Activated CD4-positive, alpha-beta T cell treated with anti-CD3 and anti-CD28 coated beads, Interleukin-2, amount 10 ng/mL, durations not matched to agents 7 days and 5 days (primary cell): ENCODE results near the gene KIF21B. TPM values are rescaled to one million over a fixed set of nuclear protein-coding genes. Genes with fewer than 3 reads are reported as not detected.

Experiments used
- CTCF ChIA-PET: fragments of 350-600 bp; sonication (Branson Sonifier 250); formaldehyde crosslinking; loops from one replicate; lab custom pipeline; 2021; ENCODE audit warnings: antibody characterized with exemption; lab: Charles Lee
- POLR2A ChIA-PET: fragments of 350-600 bp; sonication (Branson Sonifier 250); formaldehyde crosslinking; loops from one replicate; lab custom pipeline; 2021; ENCODE audit warnings: antibody characterized with exemption; lab: Charles Lee
- DNase-seq: peaks from one replicate; pipeline ENCODE4 v3.0.0-alpha.2; 2020
- H3K27ac Mint-ChIP-seq: one replicate; pipeline ENCODE4 v1.8.0; 2021; ENCODE audit warnings: mild to moderate bottlenecking, moderate library complexity, mixed read lengths
- H3K27me3 Mint-ChIP-seq: one replicate; pipeline ENCODE4 v1.8.0; 2021; ENCODE audit warnings: mixed read lengths
- H3K36me3 Mint-ChIP-seq: one replicate; pipeline ENCODE4 v1.8.0; 2021; ENCODE audit warnings: low read depth, mixed read lengths
- H3K4me1 Mint-ChIP-seq: one replicate; pipeline ENCODE4 v1.8.0; 2021; ENCODE audit warnings: mixed read lengths
- H3K4me3 Mint-ChIP-seq: one replicate; pipeline ENCODE4 v1.8.0; 2021; ENCODE audit warnings: mild to moderate bottlenecking, moderate library complexity, mixed read lengths
- H3K9me3 Mint-ChIP-seq: one replicate; pipeline ENCODE4 v1.8.0; 2021; ENCODE audit warnings: mixed read lengths
- total RNA-seq, 2 experiments: library from RNA; stranded (reverse); gene quantifications; one replicate each; pipeline ENCODE4 v1.2.3, GENCODE V29; 2021

Gene KIF21B
- total RNA-seq, 2 experiments from 2014 or later, result 104 to 107 TPM

- DNase-seq, result no peak
- CTCF ChIA-PET, result no interaction called here
- Mint-ChIP-seq H3K27ac (no peak overlapping the region), H3K36me3 (no peaks in the 10 kb centered on the region), H3K27me3 (peaks cover 4% of the 10 kb centered on the region), H3K4me1 (peaks cover 16% of the 10 kb centered on the region), H3K9me3 (no peaks in the 10 kb centered on the region), H3K4me3 (no peak overlapping the region)
- POLR2A ChIA-PET, result no interaction called here
Measured at GRCh38 chr1:201060586-201060985, 37.1 kb upstream of the KIF21B start.

GRCh38 chr1:201059871-201060555 lies 36.5 kb upstream of the KIF21B start:
- Mint-ChIP-seq H3K4me1 (peaks cover 16% of the 10 kb centered on the region), H3K4me3 (no peak overlapping the region), H3K9me3 (no peaks in the 10 kb centered on the region), H3K27me3 (peaks cover 4% of the 10 kb centered on the region), H3K27ac (no peak overlapping the region), H3K36me3 (no peaks in the 10 kb centered on the region)
- ChIA-PET CTCF (no interaction called here), POLR2A (no interaction called here)
- no peak for DNase-seq

GRCh38 chr1:201059401-201059800 lies 35.9 kb upstream of the KIF21B start:
- no peak for DNase-seq
- Mint-ChIP-seq H3K4me1 (peaks cover 16% of the 10 kb centered on the region), H3K4me3 (no peak overlapping the region), H3K9me3 (no peaks in the 10 kb centered on the region), H3K36me3 (no peaks in the 10 kb centered on the region), H3K27ac (no peak overlapping the region), H3K27me3 (peaks cover under 1% of the 10 kb centered on the region)
- ChIA-PET CTCF (interaction anchor here (1.4 kb wide), 1 partner anchor 30 kb away, joined by 3 read pairs; no protein-coding TSS in a partner anchor), POLR2A (no interaction called here)

- no peak overlapping the region for H3K27ac Mint-ChIP-seq
- no peak for DNase-seq
- no peaks in the 10 kb centered on the region for H3K9me3 Mint-ChIP-seq
- no peaks in the 10 kb centered on the region for H3K27me3 Mint-ChIP-seq
- ChIA-PET POLR2A (no interaction called here), CTCF (interaction anchor here (0.7 to 1.8 kb wide), 6 partner anchors 8 to 103 kb away, joined by 3 to 5 read pairs (median 3); no protein-coding TSS in a partner anchor)
- peaks cover 18% of the 10 kb centered on the region for H3K4me1 Mint-ChIP-seq
- no peak overlapping the region for H3K4me3 Mint-ChIP-seq
- no peaks in the 10 kb centered on the region for H3K36me3 Mint-ChIP-seq
Measured at GRCh38 chr1:201054091-201054543, 30.6 kb upstream of the KIF21B start.

GRCh38 chr1:201053155-201053860 lies 29.8 kb upstream of the KIF21B start:
- Mint-ChIP-seq H3K4me3 (no peak overlapping the region), H3K27ac (no peak overlapping the region), H3K36me3 (no peaks in the 10 kb centered on the region)

GRCh38 chr1:201051399-201051798 lies 27.9 kb upstream of the KIF21B start:
- Mint-ChIP-seq H3K27me3 (peaks cover 6% of the 10 kb centered on the region), H3K36me3 (no peaks in the 10 kb centered on the region), H3K9me3 (no peaks in the 10 kb centered on the region), H3K27ac (no peak overlapping the region), H3K4me3 (no peak overlapping the region), H3K4me1 (peaks cover 2% of the 10 kb centered on the region)
- CTCF ChIA-PET, result interaction anchor here (0.7 to 2.1 kb wide), 3 partner anchors 12 to 79 kb away, joined by 3 to 11 read pairs (median 3); no protein-coding TSS in a partner anchor
- POLR2A ChIA-PET, result no interaction called here
- DNase-seq, result no peak

More at GRCh38 chr1:201053155-201053860, 29.8 kb upstream of the KIF21B start:
- no peak for DNase-seq
- Mint-ChIP-seq H3K9me3 (no peaks in the 10 kb centered on the region), H3K4me1 (peaks cover 18% of the 10 kb centered on the region), H3K27me3 (no peaks in the 10 kb centered on the region)
- ChIA-PET CTCF (interaction anchor here (1.0 to 1.8 kb wide), 3 partner anchors 12 to 103 kb away, joined by 3 to 5 read pairs (median 3); no protein-coding TSS in a partner anchor), POLR2A (no interaction called here)

- no peak for DNase-seq
- POLR2A ChIA-PET, result no interaction called here
- Mint-ChIP-seq H3K4me3 (no peak overlapping the region), H3K36me3 (no peaks in the 10 kb centered on the region), H3K9me3 (no peaks in the 10 kb centered on the region), H3K27ac (no peak overlapping the region), H3K4me1 (peaks cover 2% of the 10 kb centered on the region), H3K27me3 (peaks cover 6% of the 10 kb centered on the region)
- CTCF ChIA-PET, result interaction anchor here (0.6 to 2.1 kb wide), 6 partner anchors 12 to 428 kb away, joined by 3 to 11 read pairs (median 3); no protein-coding TSS in a partner anchor
Measured at GRCh38 chr1:201050515-201051277, 27.2 kb upstream of the KIF21B start.

- ChIA-PET CTCF (interaction anchor here (0.9 to 1.3 kb wide), 2 partner anchors 10 to 70 kb away, joined by 3 to 4 read pairs; no protein-coding TSS in a partner anchor), POLR2A (no interaction called here)
- Mint-ChIP-seq H3K4me1 (peaks cover 2% of the 10 kb centered on the region), H3K9me3 (no peaks in the 10 kb centered on the region), H3K4me3 (no peak overlapping the region), H3K27ac (no peak overlapping the region), H3K27me3 (peaks cover 9% of the 10 kb centered on the region), H3K36me3 (no peaks in the 10 kb centered on the region)
- no peak for DNase-seq
Measured at GRCh38 chr1:201049248-201049831, 25.8 kb upstream of the KIF21B start.

- Mint-ChIP-seq H3K36me3 (no peaks in the 10 kb centered on the region), H3K27me3 (peaks cover 9% of the 10 kb centered on the region), H3K9me3 (no peaks in the 10 kb centered on the region), H3K4me1 (peaks cover 2% of the 10 kb centered on the region), H3K4me3 (no peak overlapping the region), H3K27ac (no peak overlapping the region)
- POLR2A ChIA-PET, result no interaction called here
- no peak for DNase-seq
- CTCF ChIA-PET, result interaction anchor here (0.8 to 2.2 kb wide), 3 partner anchors 26 to 77 kb away, joined by 3 to 7 read pairs (median 4); partner anchors contain the start of gene KIF21B
Measured at GRCh38 chr1:201048521-201048920, 25.0 kb upstream of the KIF21B start.

- H3K4me3 Mint-ChIP-seq, result no peak overlapping the region
- no peaks in the 10 kb centered on the region for H3K9me3 Mint-ChIP-seq
- peaks cover 9% of the 10 kb centered on the region for H3K27me3 Mint-ChIP-seq
- CTCF ChIA-PET, result interaction anchor here (1.7 to 14.3 kb wide), 2 partner anchors 23 to 72 kb away, joined by 6 to 152 read pairs; partner anchors contain the start of gene KIF21B
- no peak for DNase-seq
- peaks cover 3% of the 10 kb centered on the region for H3K4me1 Mint-ChIP-seq
- POLR2A ChIA-PET, result no interaction called here
- no peak overlapping the region for H3K27ac Mint-ChIP-seq
- no peaks in the 10 kb centered on the region for H3K36me3 Mint-ChIP-seq
Measured at GRCh38 chr1:201044119-201044518, 20.6 kb upstream of the KIF21B start.

- CTCF ChIA-PET, result interaction anchor here (0.7 to 14.3 kb wide), 7 partner anchors 22 to 76 kb away, joined by 4 to 152 read pairs (median 5); partner anchors contain the start of gene KIF21B
- DNase-seq, result peak; percentile 79
- H3K9me3 Mint-ChIP-seq, result no peaks in the 10 kb centered on the region
- no peaks in the 10 kb centered on the region for H3K36me3 Mint-ChIP-seq
- no peak overlapping the region for H3K4me3 Mint-ChIP-seq
- POLR2A ChIA-PET, result no interaction called here
- peaks cover 9% of the 10 kb centered on the region for H3K27me3 Mint-ChIP-seq
- peaks cover 3% of the 10 kb centered on the region for H3K4me1 Mint-ChIP-seq
- H3K27ac Mint-ChIP-seq, result no peak overlapping the region
Measured at GRCh38 chr1:201042779-201043461, 19.4 kb upstream of the KIF21B start.
